Measurements from ENCODE around the gene FCN1. TPM values are rescaled to one million over a fixed set of nuclear protein-coding genes. Genes with fewer than 3 reads are reported as not detected.

The FCN1 gene
- total RNA-seq, 4 donors from 2014 or later, result 0.41 to 13.8 TPM; not detected in 2

DNA sequence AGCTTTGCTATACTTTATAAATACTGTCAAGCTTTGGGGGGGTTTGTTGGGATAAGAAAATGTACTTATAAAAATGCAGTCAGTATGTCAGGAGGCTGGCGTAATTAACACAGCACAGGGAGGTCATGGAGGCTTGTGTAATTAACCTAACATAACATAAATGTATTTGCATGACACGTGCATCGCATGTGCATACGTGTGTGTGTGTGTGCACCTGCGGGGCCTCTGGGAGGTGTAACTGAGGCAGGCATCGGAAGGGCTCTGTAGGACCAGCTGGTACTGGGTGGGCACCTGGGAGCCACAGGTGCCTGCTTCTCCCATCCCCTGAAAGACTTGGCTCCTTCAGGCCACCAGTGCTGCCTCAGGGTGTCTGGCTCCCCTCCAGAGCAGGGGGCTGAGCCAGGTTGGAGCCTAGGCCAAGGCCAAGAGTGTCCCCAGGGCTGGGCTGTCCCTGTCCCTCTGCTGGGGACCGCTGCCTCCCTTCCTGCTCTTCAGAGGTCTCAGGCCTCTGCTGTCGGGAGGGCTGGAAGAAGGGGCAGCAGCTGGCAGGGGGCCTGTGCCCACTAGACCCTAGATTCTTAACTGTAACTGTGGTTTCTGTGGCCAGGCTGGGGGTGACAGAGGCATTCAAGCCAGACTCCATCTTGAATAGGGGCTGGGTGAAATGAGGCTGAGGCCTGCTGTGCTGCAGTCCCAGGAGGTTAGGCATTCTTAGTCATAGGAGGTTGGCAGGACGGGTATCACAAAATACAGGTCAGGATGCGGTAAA lies 28.1 kb downstream of the FCN1 start:
- intact Hi-C loops (cut with DNase I; ENCODE audit: low total_unique reads), result loop anchor here (5.0 kb wide), 1 partner anchor 953 kb away; no protein-coding TSS in a partner anchor
- H3K4me1 ChIP-seq, result no peaks in the 10 kb centered on the region
- no peak overlapping the region for H3K27ac ChIP-seq
- no peaks in the 10 kb centered on the region for H3K27me3 ChIP-seq
- WGBS, 2 donors (ENCODE audit: low coverage in 1 of 2), result 70 to 80% methylated on average over 4 to 10 of the region's 10 CpGs
- no peaks in the 10 kb centered on the region for H3K9me3 ChIP-seq
- no peak overlapping the region for H3K4me3 ChIP-seq
- no peaks in the 10 kb centered on the region for H3K36me3 ChIP-seq
- no peak for TF ChIP-seq POLR2AphosphoS5 (IDR thresholded peaks at IDR 0.05)
- no peak for TF ChIP-seq POLR2A (IDR thresholded peaks at IDR 0.05)
- TF ChIP-seq, protein P1, sequence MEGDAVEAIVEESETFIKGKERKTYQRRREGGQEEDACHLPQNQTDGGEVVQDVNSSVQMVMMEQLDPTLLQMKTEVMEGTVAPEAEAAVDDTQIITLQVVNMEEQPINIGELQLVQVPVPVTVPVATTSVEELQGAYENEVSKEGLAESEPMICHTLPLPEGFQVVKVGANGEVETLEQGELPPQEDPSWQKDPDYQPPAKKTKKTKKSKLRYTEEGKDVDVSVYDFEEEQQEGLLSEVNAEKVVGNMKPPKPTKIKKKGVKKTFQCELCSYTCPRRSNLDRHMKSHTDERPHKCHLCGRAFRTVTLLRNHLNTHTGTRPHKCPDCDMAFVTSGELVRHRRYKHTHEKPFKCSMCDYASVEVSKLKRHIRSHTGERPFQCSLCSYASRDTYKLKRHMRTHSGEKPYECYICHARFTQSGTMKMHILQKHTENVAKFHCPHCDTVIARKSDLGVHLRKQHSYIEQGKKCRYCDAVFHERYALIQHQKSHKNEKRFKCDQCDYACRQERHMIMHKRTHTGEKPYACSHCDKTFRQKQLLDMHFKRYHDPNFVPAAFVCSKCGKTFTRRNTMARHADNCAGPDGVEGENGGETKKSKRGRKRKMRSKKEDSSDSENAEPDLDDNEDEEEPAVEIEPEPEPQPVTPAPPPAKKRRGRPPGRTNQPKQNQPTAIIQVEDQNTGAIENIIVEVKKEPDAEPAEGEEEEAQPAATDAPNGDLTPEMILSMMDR (IDR thresholded peaks at IDR 0.05), result no peak
- no peak for TF ChIP-seq EP300 (IDR thresholded peaks at IDR 0.05; ENCODE audit: low read depth)
- no peak for DNase-seq
- in situ Hi-C loops (cut with MboI; ENCODE audit: low pct_ligation_motif_present in 1 of 4, low pct_unique_long_range_greater_than_20kb in 1 of 4, low sequenced_read_pairs in 3 of 4), result no loop called here

DNA sequence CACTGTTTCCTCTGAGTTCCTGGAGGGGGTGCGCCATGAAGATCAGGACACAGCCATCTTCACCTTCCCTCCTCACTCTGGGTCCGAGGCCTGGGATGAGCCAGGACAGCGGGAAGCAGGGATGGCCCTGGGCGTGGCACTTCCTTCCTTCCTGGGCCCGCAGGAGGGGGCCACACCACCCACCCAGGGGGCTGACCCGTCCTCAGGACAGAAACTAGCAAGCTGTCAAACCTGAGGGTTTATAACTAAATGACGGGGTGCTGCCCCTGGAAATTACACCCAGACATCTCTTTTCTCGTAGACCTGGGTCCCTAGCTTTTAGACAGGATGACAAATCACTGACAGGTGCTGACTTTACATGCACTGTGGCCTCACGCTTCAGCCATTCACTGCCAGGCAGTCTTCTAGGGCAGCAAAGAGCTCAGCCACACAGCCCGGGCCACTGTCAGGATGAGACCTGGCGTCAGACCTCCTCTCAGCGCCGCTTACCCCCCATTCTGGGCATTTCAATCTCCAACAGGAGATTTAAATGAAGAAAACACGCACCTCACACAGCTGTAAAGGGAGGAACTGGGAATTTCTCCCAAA lies 29.0 kb downstream of the FCN1 start:
- in situ Hi-C loops (cut with MboI; ENCODE audit: low pct_ligation_motif_present in 1 of 4, low pct_unique_long_range_greater_than_20kb in 1 of 4, low sequenced_read_pairs in 3 of 4), result no loop called here
- Histone ChIP-seq H3K36me3 (no peaks in the 10 kb centered on the region), H3K4me3 (no peak overlapping the region), H3K27me3 (no peaks in the 10 kb centered on the region), H3K27ac (no peak overlapping the region), H3K9me3 (no peaks in the 10 kb centered on the region), H3K4me1 (no peaks in the 10 kb centered on the region)
- TF ChIP-seq EP300 (IDR thresholded peaks at IDR 0.05; ENCODE audit: low read depth) (no peak), POLR2AphosphoS5 (IDR thresholded peaks at IDR 0.05) (no peak), POLR2A (IDR thresholded peaks at IDR 0.05) (no peak)
- TF ChIP-seq, protein P1 (IDR thresholded peaks at IDR 0.05), result no peak
- intact Hi-C loops (cut with DNase I; ENCODE audit: low total_unique reads), result loop anchor here (5.0 kb wide), 1 partner anchor 954 kb away; no protein-coding TSS in a partner anchor
- no peak for DNase-seq
- 57 to 76% methylated on average over 3 to 13 of the region's 14 CpGs for WGBS, 2 donors (ENCODE audit: low coverage in 1 of 2)

DNA sequence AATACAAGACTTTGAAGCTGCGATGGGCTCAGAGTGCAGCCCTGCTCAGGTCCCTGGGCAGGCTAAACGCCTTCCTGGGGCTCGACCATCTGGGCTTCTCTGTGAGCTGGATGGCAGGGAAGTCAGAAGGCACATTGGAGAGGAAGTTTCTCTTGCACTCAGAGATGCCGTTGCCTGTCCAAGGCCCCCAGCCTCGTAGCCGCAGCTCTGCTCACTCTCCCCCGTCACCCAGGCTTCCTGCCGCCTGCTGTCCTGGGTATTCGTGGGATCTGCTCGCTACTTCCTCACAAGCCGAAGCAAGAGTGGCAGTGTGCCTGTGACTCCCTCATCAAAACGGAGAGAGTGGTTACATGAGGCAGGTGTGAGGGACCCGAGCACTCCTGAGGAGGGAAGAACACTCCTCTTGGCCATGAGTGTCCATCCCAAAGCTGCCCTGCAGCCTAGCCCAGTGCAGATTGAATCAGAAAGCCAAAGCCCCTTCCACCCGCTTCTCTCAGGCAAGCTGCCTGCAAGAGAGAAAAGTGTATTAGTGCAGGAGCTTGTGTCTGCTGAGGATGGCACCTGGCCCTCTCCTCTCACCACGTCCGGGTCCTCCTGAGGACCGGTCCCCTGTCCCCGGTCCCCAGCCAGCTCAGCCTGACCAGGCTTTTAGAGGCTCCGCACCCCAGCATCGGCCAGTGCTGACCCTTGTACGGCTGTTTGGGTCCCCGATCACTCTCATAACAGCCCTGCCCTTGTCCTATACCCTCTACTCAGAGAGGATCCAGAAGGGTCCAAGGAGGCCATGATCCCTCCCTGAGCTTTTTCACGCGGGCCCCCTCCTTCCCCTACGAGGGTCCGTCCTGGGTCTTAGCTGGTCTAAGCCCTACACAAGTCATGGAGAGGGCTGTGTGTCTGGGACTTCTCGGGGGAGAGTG lies 29.8 kb downstream of the FCN1 start:
- WGBS, 2 donors (ENCODE audit: low coverage in 1 of 2), result 71% methylated on average over 27 of the region's 27 CpGs; no CpG with 5 or more reads in 1 of the 2 donors
- in situ Hi-C loops (cut with MboI; ENCODE audit: low pct_ligation_motif_present in 1 of 4, low pct_unique_long_range_greater_than_20kb in 1 of 4, low sequenced_read_pairs in 3 of 4), result no loop called here
- intact Hi-C loops (cut with DNase I; ENCODE audit: low total_unique reads), result loop anchor here (5.0 kb wide), 1 partner anchor 954 kb away; no protein-coding TSS in a partner anchor
- H3K4me3 ChIP-seq, result no peak overlapping the region
- TF ChIP-seq, protein P1 (IDR thresholded peaks at IDR 0.05), result no peak
- TF ChIP-seq POLR2AphosphoS5 (IDR thresholded peaks at IDR 0.05), result no peak
- no peak for TF ChIP-seq POLR2A (IDR thresholded peaks at IDR 0.05)
- no peak for TF ChIP-seq EP300 (IDR thresholded peaks at IDR 0.05; ENCODE audit: low read depth)
- no peaks in the 10 kb centered on the region for H3K36me3 ChIP-seq
- DNase-seq, result no peak
- H3K9me3 ChIP-seq, result no peaks in the 10 kb centered on the region
- H3K27ac ChIP-seq, result no peak overlapping the region
- no peaks in the 10 kb centered on the region for H3K4me1 ChIP-seq
- H3K27me3 ChIP-seq, result no peaks in the 10 kb centered on the region

DNA sequence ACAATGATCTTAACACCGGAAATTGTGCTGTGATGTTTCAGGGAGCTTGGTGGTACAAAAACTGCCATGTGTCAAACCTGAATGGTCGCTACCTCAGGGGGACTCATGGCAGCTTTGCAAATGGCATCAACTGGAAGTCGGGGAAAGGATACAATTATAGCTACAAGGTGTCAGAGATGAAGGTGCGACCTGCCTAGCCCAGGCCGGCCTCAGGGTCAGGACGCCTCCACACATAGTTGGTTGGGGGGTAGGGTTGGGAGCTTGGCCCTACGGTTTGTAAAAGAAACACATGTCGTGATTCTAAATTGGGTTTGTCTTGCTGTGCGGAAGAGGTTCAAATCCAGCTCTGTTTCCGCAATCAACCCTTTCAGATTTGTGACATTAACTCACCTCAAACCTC lies 30.5 kb downstream of the FCN1 start:
- no peak for DNase-seq
- no peak overlapping the region for H3K4me3 ChIP-seq
- no peaks in the 10 kb centered on the region for H3K36me3 ChIP-seq
- TF ChIP-seq, protein P1 (IDR thresholded peaks at IDR 0.05), result no peak
- TF ChIP-seq POLR2AphosphoS5 (IDR thresholded peaks at IDR 0.05) (no peak), POLR2A (IDR thresholded peaks at IDR 0.05) (no peak), EP300 (IDR thresholded peaks at IDR 0.05; ENCODE audit: low read depth) (no peak)
- H3K27ac ChIP-seq, result no peak overlapping the region
- no peaks in the 10 kb centered on the region for H3K9me3 ChIP-seq
- H3K27me3 ChIP-seq, result no peaks in the 10 kb centered on the region
- in situ Hi-C loops (cut with MboI; ENCODE audit: low pct_ligation_motif_present in 1 of 4, low pct_unique_long_range_greater_than_20kb in 1 of 4, low sequenced_read_pairs in 3 of 4), result no loop called here
- 83 to 90% methylated on average over 3 to 10 of the region's 10 CpGs for WGBS, 2 donors (ENCODE audit: low coverage in 1 of 2)
- intact Hi-C loops (cut with DNase I; ENCODE audit: low total_unique reads), result loop anchor here (5.0 kb wide), 1 partner anchor 955 kb away; no protein-coding TSS in a partner anchor
- no peaks in the 10 kb centered on the region for H3K4me1 ChIP-seq
